MM.1S (cell line): ENCODE measurements around the gene PPARGC1A.

Experiments used
- DNase-seq: peaks from one replicate; pipeline ENCODE4 v3.0.0-alpha.2; 2015
- H2AFZ ChIP-seq: fragments of 300-600 bp; sonication (generic); 2 replicates; pipeline ENCODE4 v1.6.0; 2016; ENCODE audit warnings: antibody characterized with exemption, low read length
- H3F3A ChIP-seq: fragments of 300-600 bp; sonication (generic); 2 replicates; pipeline ENCODE4 v1.6.1; 2016; ENCODE audit warnings: mild to moderate bottlenecking, antibody characterized with exemption, low read length, moderate library complexity, mixed read lengths; ENCODE audit not compliant: insufficient read depth
- H3K27ac ChIP-seq: fragments of 300-600 bp; sonication (generic); 2 replicates; pipeline ENCODE4 v1.5.1; 2016; ENCODE audit warnings: mild to moderate bottlenecking, low read length
- H3K27me3 ChIP-seq: fragments of 300-600 bp; sonication (generic); replicated peaks from 2 replicates; pipeline ENCODE4 v1.6.0; 2016; ENCODE audit warnings: low read length; ENCODE audit not compliant: insufficient read depth
- H3K36me3 ChIP-seq: fragments of 300-600 bp; sonication (generic); replicated peaks from 2 replicates; pipeline ENCODE4 v1.6.1; 2016; ENCODE audit warnings: mild to moderate bottlenecking, low read length, mixed read lengths; ENCODE audit not compliant: insufficient read depth
- H3K4me1 ChIP-seq: fragments of 300-600 bp; sonication (generic); 2 replicates; pipeline ENCODE4 v1.6.1; 2016; ENCODE audit warnings: low read length, mixed read lengths
- H3K4me2 ChIP-seq: fragments of 300-600 bp; sonication (generic); 2 replicates; pipeline ENCODE4 v1.6.0; 2016; ENCODE audit warnings: low read depth, low read length
- H3K4me3 ChIP-seq: fragments of 300-600 bp; sonication (generic); 2 replicates; pipeline ENCODE4 v1.5.1; 2016; ENCODE audit warnings: low read length, mixed read lengths
- H3K79me2 ChIP-seq: fragments of 300-600 bp; sonication (generic); 2 replicates; pipeline ENCODE4 v1.6.1; 2016; ENCODE audit warnings: mixed run types, low read length, mixed read lengths
- H3K9ac ChIP-seq: fragments of 300-600 bp; sonication (generic); 2 replicates; pipeline ENCODE4 v1.6.1; 2016; ENCODE audit warnings: low read length, mixed read lengths
- H3K9me2 ChIP-seq: fragments of 300-600 bp; sonication (generic); replicated peaks from 2 replicates; pipeline ENCODE4 v1.6.1; 2016; ENCODE audit warnings: mild to moderate bottlenecking, low read length, mixed read lengths; ENCODE audit not compliant: insufficient read depth
- H3K9me3 ChIP-seq: fragments of 300-600 bp; sonication (generic); replicated peaks from 2 replicates; pipeline ENCODE4 v1.6.1; 2016; ENCODE audit warnings: mild to moderate bottlenecking, low read length, mixed read lengths; ENCODE audit not compliant: insufficient read depth
- H4K20me1 ChIP-seq: fragments of 300-600 bp; sonication (generic); 2 replicates; pipeline ENCODE4 v1.6.1; 2016; ENCODE audit warnings: mild to moderate bottlenecking, low read length, moderate library complexity, mixed read lengths; ENCODE audit not compliant: insufficient read depth
- CTCF ChIP-seq: fragments of 300-600 bp; sonication (generic); IDR thresholded peaks from 2 replicates; pipeline ENCODE4 v1.5.1; 2016; ENCODE audit warnings: antibody characterized with exemption, low read length, mixed read lengths
- EZH2 ChIP-seq: fragments of 300-600 bp; sonication (generic); optimal IDR thresholded peaks from 2 replicates; pipeline ENCODE3; 2017; ENCODE audit warnings: low read depth, mild to moderate bottlenecking, antibody characterized with exemption, low read length, mixed read lengths
- EZH2phosphoT487 ChIP-seq: fragments of 300-600 bp; sonication (generic); IDR thresholded peaks from 2 replicates; pipeline ENCODE4 v1.6.1; 2018; ENCODE audit warnings: antibody characterized with exemption, low read length

The PPARGC1A gene

GRCh38 chr4:23911675-23912455 lies 22.0 kb upstream of the PPARGC1A start:
- Histone ChIP-seq H3K4me3 (no peak overlapping the region), H3K27ac (peak overlapping the region; percentile 75), H3K79me2 (no peaks in the 10 kb centered on the region), H3K4me1 (peaks cover 17% of the 10 kb centered on the region), H3K9me3 (no peaks in the 10 kb centered on the region), H3F3A (peaks cover 20% of the 10 kb centered on the region), H4K20me1 (no peaks in the 10 kb centered on the region), H3K36me3 (no peaks in the 10 kb centered on the region), H3K9ac (0 out of 2 replicates have a peak overlapping the region, but pooled peaks have one; percentile 0), H2AFZ (peak overlapping the region; percentile 45; the same call in 1 of the 2 replicates), H3K9me2 (no peaks in the 10 kb centered on the region), H3K27me3 (no peaks in the 10 kb centered on the region), H3K4me2 (peak overlapping the region; percentile 28)
- TF ChIP-seq CTCF (no peak), EZH2phosphoT487 (no peak), EZH2 (no peak)
- peak; percentile 87 for DNase-seq

DNA sequence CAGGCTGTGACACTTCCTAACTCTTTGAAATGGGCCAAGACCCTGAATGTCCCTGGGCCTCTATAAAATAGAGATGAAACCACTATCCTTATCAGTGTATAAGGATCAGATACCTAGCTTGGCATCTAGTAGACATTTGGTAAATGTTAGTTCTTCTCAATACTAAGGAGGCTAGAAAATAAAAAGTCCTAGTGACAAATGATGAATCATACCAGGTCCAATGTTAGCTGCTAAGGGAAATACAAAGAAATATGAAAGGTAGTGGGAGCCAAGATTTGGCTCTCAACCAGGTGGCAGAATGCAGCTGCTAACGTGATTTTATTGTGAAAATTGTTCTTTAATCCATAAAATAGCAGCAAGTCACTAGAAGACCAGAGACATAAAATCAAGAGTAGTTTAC lies 19.8 kb upstream of the PPARGC1A start:
- H4K20me1 ChIP-seq: no peaks in the 10 kb centered on the region
- H3K36me3 ChIP-seq: no peaks in the 10 kb centered on the region
- H3F3A ChIP-seq: peaks cover 20% of the 10 kb centered on the region
- H3K79me2 ChIP-seq: no peaks in the 10 kb centered on the region
- DNase-seq: no peak
- H2AFZ ChIP-seq: no peak overlapping the region
- H3K9me2 ChIP-seq: no peaks in the 10 kb centered on the region
- H3K9ac ChIP-seq: no peak overlapping the region
- H3K4me2 ChIP-seq: no peak overlapping the region
- no peak for TF ChIP-seq CTCF
- TF ChIP-seq EZH2phosphoT487: no peak
- TF ChIP-seq EZH2: no peak
- H3K27ac ChIP-seq: no peak overlapping the region
- H3K4me1 ChIP-seq: peaks cover 17% of the 10 kb centered on the region
- no peaks in the 10 kb centered on the region for H3K9me3 ChIP-seq
- H3K4me3 ChIP-seq: no peak overlapping the region
- no peaks in the 10 kb centered on the region for H3K27me3 ChIP-seq

GRCh38 chr4:23906839-23907238 lies 17.0 kb upstream of the PPARGC1A start:
- Histone ChIP-seq H3K27me3 (no peaks in the 10 kb centered on the region), H3K9me2 (no peaks in the 10 kb centered on the region), H3K4me1 (peaks cover 10% of the 10 kb centered on the region), H3K9ac (no peak overlapping the region), H3F3A (peaks cover 13% of the 10 kb centered on the region), H2AFZ (no peak overlapping the region), H3K4me3 (no peak overlapping the region), H3K27ac (no peak overlapping the region), H3K9me3 (no peaks in the 10 kb centered on the region), H3K4me2 (no peak overlapping the region), H3K36me3 (no peaks in the 10 kb centered on the region), H4K20me1 (no peaks in the 10 kb centered on the region), H3K79me2 (no peaks in the 10 kb centered on the region)
- DNase-seq: no peak
- TF ChIP-seq EZH2phosphoT487 (no peak), EZH2 (no peak), CTCF (no peak)
